Neural crest cell (in vitro differentiated cells): Measurements from ENCODE around the gene SLC4A11. TPM values are rescaled to one million over a fixed set of nuclear protein-coding genes. Genes with fewer than 3 reads are reported as not detected.
"Not testable (repeated sequence)": the region's sequence is repeated elsewhere in the genome, so short reads cannot be mapped to it uniquely, and the experiment has no call there.

ENCODE experiments used
- DNase-seq: peaks from one replicate; pipeline ENCODE4 v3.0.0; 2021; ENCODE audit warnings: low read depth, mixed read lengths, low spot score
- H3K27ac Mint-ChIP-seq: one replicate; pipeline ENCODE4 v1.8.0; 2021; ENCODE audit warnings: mild to moderate bottlenecking, mixed read lengths; ENCODE audit not compliant: unreplicated experiment
- H3K27me3 Mint-ChIP-seq: 2 replicates; pipeline ENCODE4 v1.8.0; 2021; ENCODE audit warnings: low read depth, mild to moderate bottlenecking, mixed read lengths
- H3K36me3 Mint-ChIP-seq: 2 replicates; pipeline ENCODE4 v1.8.0; 2021; ENCODE audit warnings: low read depth, mild to moderate bottlenecking, mixed read lengths
- H3K4me1 Mint-ChIP-seq: 2 replicates; pipeline ENCODE4 v1.8.0; 2021; ENCODE audit warnings: mixed read lengths
- H3K4me3 Mint-ChIP-seq: one replicate; pipeline ENCODE4 v1.8.0; 2021; ENCODE audit warnings: mild to moderate bottlenecking, mixed read lengths
- H3K9me3 Mint-ChIP-seq: 2 replicates; pipeline ENCODE4 v1.8.0; 2021; ENCODE audit warnings: mixed read lengths
- CTCF ChIP-seq: fragments of 200-600 bp; sonication (generic); conservative IDR thresholded peaks from 2 replicates; pipeline ENCODE4 v1.5.0; 2021; ENCODE audit warnings: antibody characterized with exemption, mild to moderate bottlenecking
- total RNA-seq: library from RNA; stranded (reverse); gene quantifications from 2 replicates; pipeline ENCODE4 v1.2.1, GENCODE V29; 2021

The SLC4A11 gene
- total RNA-seq, 1 donor from 2014 or later = 0.89 TPM

- H3K9me3 Mint-ChIP-seq = no peaks in the 10 kb centered on the region
- no peaks in the 10 kb centered on the region for H3K4me1 Mint-ChIP-seq
- peaks cover 4% of the 10 kb centered on the region for H3K36me3 Mint-ChIP-seq
- no peak for DNase-seq
- no peak for TF ChIP-seq CTCF
- no peak overlapping the region for H3K27ac Mint-ChIP-seq
- H3K27me3 Mint-ChIP-seq = no peaks in the 10 kb centered on the region
- no peak overlapping the region for H3K4me3 Mint-ChIP-seq
Observed at GRCh38 chr20:3188823-3189413, 50.1 kb downstream of the SLC4A11 start.

- H3K4me3 Mint-ChIP-seq, H3K27ac Mint-ChIP-seq, H3K36me3 Mint-ChIP-seq, H3K4me1 Mint-ChIP-seq, H3K27me3 Mint-ChIP-seq, DNase-seq, H3K9me3 Mint-ChIP-seq: not testable (repeated sequence)
Observed at GRCh38 chr20:3187861-3188260, 51.1 kb downstream of the SLC4A11 start.

- TF ChIP-seq CTCF = no peak
- no peaks in the 10 kb centered on the region for H3K9me3 Mint-ChIP-seq
- no peak for DNase-seq
- no peaks in the 10 kb centered on the region for H3K27me3 Mint-ChIP-seq
- H3K27ac Mint-ChIP-seq = no peak overlapping the region
- H3K4me1 Mint-ChIP-seq = no peaks in the 10 kb centered on the region
- H3K36me3 Mint-ChIP-seq = no peaks in the 10 kb centered on the region
- H3K4me3 Mint-ChIP-seq = no peak overlapping the region
Observed at GRCh38 chr20:3183896-3184612, 54.9 kb downstream of the SLC4A11 start.

- H3K4me1 Mint-ChIP-seq, H3K36me3 Mint-ChIP-seq, H3K27ac Mint-ChIP-seq, H3K9me3 Mint-ChIP-seq, DNase-seq, H3K4me3 Mint-ChIP-seq, H3K27me3 Mint-ChIP-seq: not testable (repeated sequence)
Observed at GRCh38 chr20:3182429-3182828, 56.6 kb downstream of the SLC4A11 start.

GRCh38 chr20:3181270-3181669 is 57.7 kb downstream of the SLC4A11 start:
- no peak for TF ChIP-seq CTCF
- H3K27ac Mint-ChIP-seq = no peak overlapping the region
- DNase-seq = no peak
- no peaks in the 10 kb centered on the region for H3K9me3 Mint-ChIP-seq
- H3K27me3 Mint-ChIP-seq = no peaks in the 10 kb centered on the region
- no peaks in the 10 kb centered on the region for H3K4me1 Mint-ChIP-seq
- no peak overlapping the region for H3K4me3 Mint-ChIP-seq
- no peaks in the 10 kb centered on the region for H3K36me3 Mint-ChIP-seq

GRCh38 chr20:3180319-3180718 is 58.7 kb downstream of the SLC4A11 start:
- no peak overlapping the region for H3K4me3 Mint-ChIP-seq
- TF ChIP-seq CTCF = no peak
- H3K27ac Mint-ChIP-seq = no peak overlapping the region
- H3K4me1 Mint-ChIP-seq = peaks cover 4% of the 10 kb centered on the region
- H3K36me3 Mint-ChIP-seq = no peaks in the 10 kb centered on the region
- H3K27me3 Mint-ChIP-seq = peaks cover under 1% of the 10 kb centered on the region
- DNase-seq = no peak
- no peaks in the 10 kb centered on the region for H3K9me3 Mint-ChIP-seq
